AG04449 (cell line): ENCODE data around the gene ANAPC1.
A peak's percentile ranks its signal among the peaks of the same experiment; 100 is the strongest.

Experiments
- CTCF ChIA-PET: fragments of 350-600 bp; formaldehyde crosslinking; extraction: SDS; loops from one replicate; lab custom pipeline; 2021; ENCODE audit warnings: antibody characterized with exemption; lab: Yijun Ruan, JAX
- POLR2A ChIA-PET: fragments of 400-600, 350-600 bp; formaldehyde crosslinking; extraction: SDS; loops from one replicate; lab custom pipeline; 2020; ENCODE audit warnings: antibody characterized with exemption, inconsistent platforms; lab: Yijun Ruan, JAX
- DNase-seq: peaks from one replicate; pipeline ENCODE4 v3.0.0-alpha.2; 2010; ENCODE audit warnings: low read depth, low spot score
- H3K4me3 ChIP-seq: 2 replicates; pipeline ENCODE4 v1.5.1; 2011; ENCODE audit warnings: low read depth, mild to moderate bottlenecking, control low read depth, low read length
- TF ChIP-seq, protein P1 (sequence below): IDR thresholded peaks from one replicate; pipeline ENCODE4 v1.5.1; 2011; ENCODE audit warnings: mild to moderate bottlenecking, moderate library complexity, low read length, control low read depth, inconsistent platforms; ENCODE audit not compliant: insufficient read depth; ENCODE audit errors: missing control alignments

The ANAPC1 gene

DNA sequence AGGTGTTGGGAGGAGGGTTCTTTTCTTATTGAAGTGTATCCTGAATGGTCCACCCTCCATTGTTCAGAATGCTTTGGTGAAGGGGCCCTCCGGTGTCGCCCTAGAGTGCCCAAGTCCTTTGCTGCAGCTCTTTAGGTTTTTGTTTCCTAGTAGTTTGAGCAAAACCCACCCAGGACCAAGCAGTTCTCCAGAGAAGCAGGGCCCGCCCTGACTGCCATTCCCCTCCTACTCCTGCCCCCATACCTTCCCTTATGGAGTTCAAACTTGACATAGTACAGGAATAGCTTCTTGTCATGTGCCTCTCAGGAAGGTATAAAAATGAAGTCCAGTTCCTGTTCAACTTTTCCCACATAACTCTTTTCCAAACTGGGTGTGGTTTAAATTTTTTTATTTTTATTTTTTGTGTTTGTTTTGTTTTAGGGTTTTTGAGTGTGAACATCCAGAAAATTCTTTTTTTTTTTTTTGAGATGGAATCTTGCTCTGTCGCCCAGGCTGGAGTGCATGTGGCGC is 20.0 kb upstream of the ANAPC1 start:
- TF ChIP-seq, protein P1, sequence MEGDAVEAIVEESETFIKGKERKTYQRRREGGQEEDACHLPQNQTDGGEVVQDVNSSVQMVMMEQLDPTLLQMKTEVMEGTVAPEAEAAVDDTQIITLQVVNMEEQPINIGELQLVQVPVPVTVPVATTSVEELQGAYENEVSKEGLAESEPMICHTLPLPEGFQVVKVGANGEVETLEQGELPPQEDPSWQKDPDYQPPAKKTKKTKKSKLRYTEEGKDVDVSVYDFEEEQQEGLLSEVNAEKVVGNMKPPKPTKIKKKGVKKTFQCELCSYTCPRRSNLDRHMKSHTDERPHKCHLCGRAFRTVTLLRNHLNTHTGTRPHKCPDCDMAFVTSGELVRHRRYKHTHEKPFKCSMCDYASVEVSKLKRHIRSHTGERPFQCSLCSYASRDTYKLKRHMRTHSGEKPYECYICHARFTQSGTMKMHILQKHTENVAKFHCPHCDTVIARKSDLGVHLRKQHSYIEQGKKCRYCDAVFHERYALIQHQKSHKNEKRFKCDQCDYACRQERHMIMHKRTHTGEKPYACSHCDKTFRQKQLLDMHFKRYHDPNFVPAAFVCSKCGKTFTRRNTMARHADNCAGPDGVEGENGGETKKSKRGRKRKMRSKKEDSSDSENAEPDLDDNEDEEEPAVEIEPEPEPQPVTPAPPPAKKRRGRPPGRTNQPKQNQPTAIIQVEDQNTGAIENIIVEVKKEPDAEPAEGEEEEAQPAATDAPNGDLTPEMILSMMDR: no peak
- no peak for DNase-seq
- POLR2A ChIA-PET: no interaction called here
- CTCF ChIA-PET: interaction anchor here (1.3 to 1.4 kb wide), 2 partner anchors 12 to 51 kb away, joined by 3 to 4 read pairs; no protein-coding TSS in a partner anchor
- H3K4me3 ChIP-seq: no peak overlapping the region

DNA sequence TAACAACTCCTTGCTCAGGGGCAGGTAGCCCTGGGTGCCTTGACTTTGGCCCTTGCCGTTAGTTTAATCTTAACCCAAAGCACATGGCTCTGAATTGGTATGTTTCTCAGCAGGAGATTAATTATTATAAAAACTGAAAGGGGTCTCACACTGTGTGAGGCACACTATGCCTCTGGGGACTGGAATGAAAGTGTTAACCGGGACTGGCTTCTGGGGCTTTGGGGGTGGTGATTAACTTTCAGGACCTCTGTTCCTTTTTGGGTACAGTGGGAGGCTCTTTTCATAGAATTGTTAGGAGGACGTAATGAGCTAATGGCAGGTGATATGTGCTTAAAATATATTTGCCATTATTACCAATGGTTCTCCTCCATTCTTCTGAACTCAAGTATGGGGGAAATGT is 19.5 kb upstream of the ANAPC1 start:
- TF ChIP-seq, protein P1: no peak
- H3K4me3 ChIP-seq: no peak overlapping the region
- ChIA-PET POLR2A (no interaction called here), CTCF (interaction anchor here (1.3 to 1.4 kb wide), 2 partner anchors 11 to 52 kb away, joined by 3 to 4 read pairs; no protein-coding TSS in a partner anchor)
- DNase-seq: no peak

DNA sequence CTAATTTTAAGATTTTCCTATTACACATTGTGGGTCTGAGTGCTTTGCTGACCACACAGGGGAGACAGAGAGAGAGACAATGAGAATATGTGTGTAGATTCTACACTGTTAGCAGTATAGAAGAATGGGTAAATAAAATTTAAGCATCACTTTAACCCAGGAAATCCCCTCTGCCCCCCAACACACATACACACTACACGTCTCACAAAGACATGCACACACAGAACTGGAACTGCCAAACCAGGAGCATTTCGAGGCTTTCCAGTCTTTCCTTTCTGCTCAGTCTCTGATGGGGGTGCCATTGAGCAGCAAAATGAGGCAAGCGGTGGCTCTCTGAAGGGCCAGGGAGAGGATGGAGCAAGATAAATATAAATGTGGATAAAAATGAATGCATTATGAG is 16.9 kb upstream of the ANAPC1 start:
- ChIA-PET POLR2A (no interaction called here), CTCF (interaction anchor here (1.1 to 2.5 kb wide), 4 partner anchors 9 to 150 kb away, joined by 3 to 10 read pairs (median 3); no protein-coding TSS in a partner anchor)
- no peak overlapping the region for H3K4me3 ChIP-seq
- TF ChIP-seq, protein P1: peak; percentile 21
- DNase-seq: no peak

DNA sequence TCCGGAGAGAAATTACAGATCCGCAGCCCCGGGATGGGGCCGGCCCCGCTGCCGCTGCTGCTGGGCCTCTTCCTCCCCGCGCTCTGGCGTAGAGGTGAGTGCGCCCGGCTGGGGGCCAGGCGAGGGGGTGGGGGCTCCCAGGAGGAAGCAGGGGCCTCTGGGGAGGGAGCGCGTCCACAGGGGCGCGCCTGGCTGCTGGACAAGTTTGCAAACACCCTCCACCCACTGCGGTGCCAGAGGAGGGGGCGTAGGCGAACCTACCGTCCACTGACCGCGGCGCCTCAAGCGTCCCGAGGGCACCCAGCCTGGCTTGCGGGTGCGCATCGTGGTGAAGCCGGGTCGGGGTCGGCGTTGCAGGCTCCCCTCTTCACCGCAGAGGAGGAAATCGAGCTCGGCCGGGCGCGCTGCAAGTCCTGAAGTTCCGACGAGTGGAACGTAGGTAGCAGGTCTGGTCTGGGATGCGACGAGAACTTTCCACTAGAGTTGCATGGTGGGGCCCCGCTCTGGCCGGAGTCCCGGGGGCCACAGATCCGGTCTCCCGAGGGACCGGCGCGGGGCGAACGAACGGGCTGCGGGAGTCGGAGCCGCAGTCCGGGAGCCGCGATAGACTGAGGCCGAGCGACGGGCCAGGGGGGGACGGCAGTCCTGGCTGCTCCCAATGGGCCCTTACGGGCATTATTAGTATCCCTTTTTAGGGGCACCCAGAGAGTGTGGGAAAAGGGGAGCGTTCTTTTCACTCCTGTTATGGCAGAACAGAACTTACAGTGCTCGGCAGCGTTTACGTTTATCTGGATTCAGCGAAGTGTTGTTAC is 14.9 kb upstream of the ANAPC1 start:
- H3K4me3 ChIP-seq: peak overlapping the region; percentile 61
- TF ChIP-seq, protein P1: no peak
- ChIA-PET POLR2A (no interaction called here), CTCF (interaction anchor here (0.6 to 2.5 kb wide), 4 partner anchors 9 to 152 kb away, joined by 3 to 10 read pairs (median 4); no protein-coding TSS in a partner anchor)
- DNase-seq: no peak

DNA sequence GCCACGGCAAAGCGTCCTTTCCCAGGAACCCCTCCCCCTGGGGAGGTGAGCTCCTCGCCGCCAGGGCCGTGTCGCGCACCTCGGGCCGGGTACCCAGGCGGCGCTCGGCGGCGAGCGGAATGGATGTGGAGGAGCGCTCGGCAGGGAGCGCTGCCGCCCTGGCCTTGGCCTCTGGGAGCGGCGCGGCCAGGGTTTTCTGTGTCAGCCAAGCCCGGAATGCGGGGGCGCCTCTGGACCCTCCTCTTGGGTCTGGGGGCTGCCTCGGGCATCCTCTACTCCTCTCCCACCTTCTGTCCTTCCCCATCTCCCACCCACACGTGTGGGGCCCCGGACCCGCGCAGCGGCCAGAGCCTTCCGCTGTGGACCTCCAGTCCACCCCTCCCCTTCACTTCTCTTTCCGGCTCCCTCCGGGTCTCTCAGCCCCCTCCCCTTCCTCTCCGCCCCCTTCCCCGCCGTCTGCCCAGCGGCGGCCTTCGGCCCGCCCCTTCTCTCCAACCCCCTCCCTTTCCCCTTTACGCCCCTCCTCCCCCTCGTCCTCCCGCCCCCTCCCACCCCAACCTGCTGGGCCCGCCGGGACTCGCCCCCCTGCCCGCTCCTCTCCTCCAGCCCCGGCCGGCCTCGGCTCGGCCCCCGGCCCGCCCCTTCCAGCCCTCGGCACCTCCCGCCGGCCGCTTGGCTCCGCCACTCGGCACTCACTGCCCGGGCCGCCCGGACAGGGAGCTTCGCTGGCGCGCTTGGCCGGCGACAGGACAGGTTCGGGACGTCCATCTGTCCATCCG is 14.1 kb upstream of the ANAPC1 start, which contains the start of gene MERTK:
MERTK (plus strand) TSS at position 684 of the 779 bp plus-strand sequence. CDS start 129 bp downstream, outside the sequence.
- no peak for DNase-seq
- TF ChIP-seq, protein P1: peak; percentile 45
- H3K4me3 ChIP-seq: peak within 1 kb of the TSS; percentile 61
- ChIA-PET POLR2A (no interaction called here), CTCF (interaction anchor here (0.6 to 3.0 kb wide), 8 partner anchors 8 to 155 kb away, joined by 3 to 23 read pairs (median 3); no protein-coding TSS in a partner anchor)
